GM12878 (cell line): ENCODE data around the gene TMEM127. TPM values are rescaled to one million over a fixed set of nuclear protein-coding genes. Genes with fewer than 3 reads are reported as not detected.
A peak's percentile ranks its signal among the peaks of the same experiment; 100 is the strongest.

Experiments used
- ATF2 ChIP-seq: IDR thresholded peaks from 2 replicates; pipeline ENCODE4 v1.6.1; 2012; ENCODE audit warnings: low read length, inconsistent platforms
- BACH1 ChIP-seq: fragments of 450-650 bp; IDR thresholded peaks from 2 replicates; pipeline ENCODE4 v1.6.1; 2017; ENCODE audit warnings: mild to moderate bottlenecking, borderline replicate concordance
- BHLHE40 ChIP-seq, 2 experiments: fragments of 450-650 bp in 1 of 2; IDR thresholded peaks; 2 replicates each; pipeline ENCODE4 v1.6.1; 2011 to 2017; ENCODE audit warnings: low read depth in 2 of 2, borderline replicate concordance in 1 of 2, improper control_type of control experiment in 1 of 2, low read length in 1 of 2, mild to moderate bottlenecking in 1 of 2
- CEBPZ ChIP-seq: fragments of 150-350 bp; IDR thresholded peaks from 2 replicates; pipeline ENCODE4 v1.6.1; 2016; ENCODE audit warnings: low read depth, low read length
- CHD2 ChIP-seq: IDR thresholded peaks from 2 replicates; pipeline ENCODE4 v1.6.1; 2011; ENCODE audit warnings: low read depth, low read length, improper control_type of control experiment, borderline replicate concordance
- EGR1 ChIP-seq, 2 experiments: IDR thresholded peaks; 1 replicate in 1 of 2; 2 replicates in 1 of 2; pipeline ENCODE4 v1.6.1; 2011 to 2012; ENCODE audit warnings: low read depth in 2 of 2, low read length in 2 of 2, borderline replicate concordance in 1 of 2, mild to moderate bottlenecking in 1 of 2, moderate library complexity in 1 of 2
- GATAD2B ChIP-seq: fragments of 450-650 bp; conservative IDR thresholded peaks from 2 replicates; pipeline ENCODE4 v1.6.1; 2017; ENCODE audit warnings: low read depth, mild to moderate bottlenecking, moderate library complexity
- HCFC1 ChIP-seq: fragments of 150-350 bp; IDR thresholded peaks from 2 replicates; pipeline ENCODE4 v1.6.1; 2014; ENCODE audit warnings: low read length
- HDGF ChIP-seq: fragments of 450-650 bp; IDR thresholded peaks from 2 replicates; pipeline ENCODE4 v1.6.1; 2016; ENCODE audit warnings: antibody characterized with exemption
- IKZF1 ChIP-seq: fragments of 450-650 bp; conservative IDR thresholded peaks from 2 replicates; pipeline ENCODE4 v1.6.1; 2017; ENCODE audit warnings: antibody characterized with exemption, mild to moderate bottlenecking
- IRF3 ChIP-seq: fragments of 450-650 bp; IDR thresholded peaks from 2 replicates; pipeline ENCODE4 v1.6.1; 2014; ENCODE audit warnings: mild to moderate bottlenecking
- MTA2 ChIP-seq: fragments of 450-650 bp; IDR thresholded peaks from 2 replicates; pipeline ENCODE4 v1.6.1; 2016; ENCODE audit warnings: low read depth, mild to moderate bottlenecking, moderate library complexity
- MXI1 ChIP-seq: fragments of 150-350 bp; IDR thresholded peaks from 2 replicates; pipeline ENCODE4 v1.6.1; 2011; ENCODE audit warnings: low read depth, mild to moderate bottlenecking, inconsistent platforms, low read length, improper control_type of control experiment
- MYB ChIP-seq: fragments of 150-350 bp; IDR thresholded peaks from 2 replicates; pipeline ENCODE4 v1.6.1; 2014; ENCODE audit warnings: mild to moderate bottlenecking, low read depth, low read length, borderline replicate concordance
- NBN ChIP-seq: fragments of 450-650 bp; IDR thresholded peaks from 2 replicates; pipeline ENCODE4 v1.6.1; 2016
- NR2C1 ChIP-seq: fragments of 450-650 bp; IDR thresholded peaks from 2 replicates; pipeline ENCODE4 v1.6.1; 2017; ENCODE audit warnings: antibody characterized with exemption, mild to moderate bottlenecking, moderate library complexity
- PML ChIP-seq: IDR thresholded peaks from 2 replicates; pipeline ENCODE4 v1.6.1; 2012; ENCODE audit warnings: low read length, inconsistent platforms
- POLR2A ChIP-seq: IDR thresholded peaks from 2 replicates; pipeline ENCODE4 v1.6.1; 2011; ENCODE audit warnings: low read depth, mild to moderate bottlenecking, low read length
- POLR2AphosphoS5 ChIP-seq: IDR thresholded peaks from 2 replicates; pipeline ENCODE4 v1.6.1; 2011; ENCODE audit warnings: mild to moderate bottlenecking, low read length, inconsistent platforms
- RBBP5 ChIP-seq: fragments of 200-600 bp; sonication (generic); conservative IDR thresholded peaks from 2 replicates; pipeline ENCODE4 v1.6.1; 2016
- SIN3A ChIP-seq: IDR thresholded peaks from 2 replicates; pipeline ENCODE4 v1.6.1; 2012; ENCODE audit warnings: low read depth, low read length, improper control_type of control experiment
- SUZ12 ChIP-seq: fragments of 200-600 bp; sonication (generic); IDR thresholded peaks from one replicate; pipeline ENCODE4 v1.6.1; 2018; ENCODE audit warnings: antibody characterized with exemption, mild to moderate bottlenecking; ENCODE audit not compliant: unreplicated experiment
- TARDBP ChIP-seq: IDR thresholded peaks from 2 replicates; pipeline ENCODE4 v1.6.1; 2016; ENCODE audit warnings: borderline replicate concordance
- ZNF24 ChIP-seq: fragments of 450-650 bp; IDR thresholded peaks from 2 replicates; pipeline ENCODE4 v1.6.1; 2017; ENCODE audit warnings: antibody characterized with exemption, mild to moderate bottlenecking
- polyA plus RNA-seq, 11 experiments: library from polyadenylated mRNA; depleted of rRNA in 4 of 11; unstranded in 6 of 11; stranded (reverse) in 5 of 11; fragments of >200 nt; fragmentation: Nextera tagmentation in 4 of 11; fragmentation: Illumina TruSeq in 1 of 11; extraction: Ambion mirVana in 4 of 11; extraction: Trizol in 1 of 11; gene quantifications; 1 replicate in 1 of 11; 2 replicates in 10 of 11; pipeline versions ENCODE4 v1.2.1 to v1.2.3, GENCODE V29; 2011 to 2016; ENCODE audit warnings: inconsistent platforms in 2 of 11, missing spikeins in 2 of 11, low read depth in 1 of 11
- total RNA-seq, 4 experiments: library from RNA; depleted of rRNA in 3 of 4; stranded (reverse); fragments of >200 nt in 3 of 4; fragmentation: Illumina TruSeq in 1 of 4; extraction: Trizol in 1 of 4; gene quantifications; 2 replicates each; pipeline versions ENCODE4 v1.2.1 to v1.2.3, GENCODE V29; 2013 to 2021

TMEM127 gene
- total and polyA plus RNA-seq, 10 of the 15 experiments (the other 5 are each of a cell fraction or from before 2014, with no cell fraction given) = 2.6 to 27.2 (median 17.7) TPM

GRCh38 chr2:96265840-96266679 is at the start of gene TMEM127, which contains the start of gene CIAO1 (continued):
- TF ChIP-seq CEBPZ = no peak
- TF ChIP-seq MXI1 = peak; percentile 64; the same call in 1 of the 2 replicates
- TF ChIP-seq ATF2 = no peak
- peak; percentile 99 for TF ChIP-seq HCFC1
- TF ChIP-seq POLR2A = peak; percentile 92
- TF ChIP-seq SUZ12 = no peak
- TF ChIP-seq IRF3 = 0 out of 2 replicates have a peak, but pooled peaks have one; percentile 3
- no peak for TF ChIP-seq MYB
- no peak for TF ChIP-seq ZNF24
- TF ChIP-seq IKZF1 = peak; percentile 100
- TF ChIP-seq RBBP5 = no peak
- peak; percentile 75 for TF ChIP-seq GATAD2B
- peak; percentile 56; the same call in 1 of the 2 replicates for TF ChIP-seq HDGF
- TF ChIP-seq PML = peak; percentile 73; the same call in 1 of the 2 replicates
- TF ChIP-seq CHD2 = peak; percentile 99
- TF ChIP-seq TARDBP = peak; percentile 95
- peak; percentile 36 for TF ChIP-seq BACH1
- peak; percentile 70 for TF ChIP-seq MTA2
- peak in 1 of 2 experiments; percentile 72; a peak in 2 of 3 replicates for TF ChIP-seq EGR1 (IDR thresholded peaks at IDR 0.05; ENCODE audit: borderline replicate concordance in 1 of 2, low read depth in 2 of 2, low read length in 2 of 2)
- peak; percentile 73; the same call in 1 of the 2 replicates for TF ChIP-seq POLR2AphosphoS5
- peak; percentile 55 for TF ChIP-seq NBN
- TF ChIP-seq SIN3A = no peak
- TF ChIP-seq NR2C1 = peak; percentile 98
- peak in 1 of 2 experiments; percentile 84; a peak in 3 of 4 replicates for TF ChIP-seq BHLHE40 (IDR thresholded peaks at IDR 0.05; ENCODE audit: borderline replicate concordance in 1 of 2, low read depth in 2 of 2, low read length in 1 of 2)
